Activated CD4-positive, alpha-beta T cell treated with anti-CD3 and anti-CD28 coated beads, Interleukin-2, amount 50 U/mL, for 24 hours (primary cell): ENCODE data around the gene LMBRD2.
"Not testable (repeated sequence)": the region's sequence is repeated elsewhere in the genome, so short reads cannot be mapped to it uniquely, and the experiment has no call there.

Experiments
- DNase-seq, 2 donors: peaks; one replicate each; pipeline ENCODE4 v3.0.0-alpha.2; 2020; ENCODE audit warnings: low read depth in 1 of 2, low spot score in 1 of 2

Gene LMBRD2

GRCh38 chr5:36162810-36163486 lies 11.3 kb upstream of the LMBRD2 start:
- DNase-seq: no peak

DNA sequence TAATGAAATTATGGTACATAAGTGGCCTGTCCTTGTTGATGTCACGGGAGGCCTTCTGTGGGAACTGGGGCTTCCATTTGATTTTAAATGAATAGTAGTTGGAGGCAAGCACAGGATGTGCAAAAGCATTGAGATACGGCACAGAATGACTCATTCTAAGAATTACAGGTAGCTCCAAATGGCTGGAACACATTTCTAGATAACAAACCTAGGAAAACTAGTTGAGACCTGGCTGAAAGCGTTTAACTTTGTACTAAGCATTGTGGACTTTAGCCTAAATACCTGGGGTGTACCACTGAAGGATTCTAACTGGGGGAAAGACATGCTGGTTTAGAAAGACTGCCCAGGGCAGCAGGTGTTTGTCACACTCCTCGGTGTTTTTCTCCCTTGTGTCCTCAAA lies 9.7 kb upstream of the LMBRD2 start:
- DNase-seq: no peak

- no peak for DNase-seq
These were observed 8.9 kb upstream of the LMBRD2 start for GRCh38 chr5:36160617-36161016.

- DNase-seq: no peak
These were observed 6.5 kb upstream of the LMBRD2 start for GRCh38 chr5:36158144-36158543.

DNA sequence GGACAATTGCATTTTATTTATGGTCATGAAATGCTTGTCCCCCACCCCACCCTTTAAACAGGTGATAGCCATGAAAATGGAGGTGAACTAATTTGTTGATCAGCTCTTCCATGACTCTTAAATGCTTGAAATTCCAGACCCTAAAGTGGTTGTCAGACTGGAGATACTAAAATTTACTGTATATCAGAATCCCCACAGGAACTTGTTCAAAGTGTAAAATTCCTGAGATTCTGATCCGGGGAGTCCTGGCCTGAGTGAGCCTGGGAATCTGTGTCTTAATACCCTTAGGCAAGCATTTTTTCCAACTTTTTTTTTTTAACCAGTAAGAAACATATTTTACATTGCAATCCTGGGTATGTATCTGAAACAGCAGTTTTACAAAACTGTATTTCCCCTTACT lies 4.9 kb upstream of the LMBRD2 start:
- no peak for DNase-seq

- DNase-seq: no peak
These were observed 4.5 kb upstream of the LMBRD2 start for GRCh38 chr5:36156121-36156601.

DNA sequence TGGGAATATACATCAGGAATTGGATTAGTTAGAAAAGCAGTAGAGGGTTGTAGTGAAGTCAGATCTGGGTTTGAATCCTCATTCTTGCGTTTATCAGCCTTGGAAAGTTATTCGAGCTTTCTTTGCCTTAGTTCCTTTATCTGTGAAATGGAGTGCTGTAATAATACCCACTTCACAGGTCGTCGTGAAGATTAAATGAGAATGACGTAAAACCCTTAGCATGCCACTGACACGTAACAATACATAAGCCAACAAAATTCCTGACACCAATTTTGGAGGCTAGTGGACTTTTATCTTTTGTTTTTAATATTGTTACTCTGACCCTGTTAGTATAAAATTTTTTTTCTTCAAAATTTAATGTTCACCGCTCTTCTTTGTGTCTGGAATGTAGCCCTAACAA lies 3.6 kb upstream of the LMBRD2 start:
- DNase-seq: no peak

DNA sequence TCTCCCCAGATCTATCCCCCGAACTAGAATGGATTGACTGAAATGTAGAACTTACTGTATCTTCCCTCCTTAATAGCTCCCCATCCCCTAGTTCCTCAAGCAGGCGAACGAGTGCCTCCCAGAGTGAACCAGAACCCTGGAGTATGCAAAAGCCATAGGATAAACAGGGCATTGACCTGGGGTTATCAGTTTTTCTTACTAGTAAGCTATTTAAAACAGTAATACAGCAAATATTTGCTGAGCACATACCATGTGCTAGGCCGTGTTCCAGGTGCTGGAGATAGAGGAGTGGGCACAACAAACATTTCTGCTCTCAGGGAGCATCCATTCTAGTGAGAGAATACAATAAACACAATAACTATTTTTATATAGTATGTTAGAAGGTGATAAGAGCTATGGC lies 2.0 kb upstream of the LMBRD2 start:
- DNase-seq: no peak

DNA sequence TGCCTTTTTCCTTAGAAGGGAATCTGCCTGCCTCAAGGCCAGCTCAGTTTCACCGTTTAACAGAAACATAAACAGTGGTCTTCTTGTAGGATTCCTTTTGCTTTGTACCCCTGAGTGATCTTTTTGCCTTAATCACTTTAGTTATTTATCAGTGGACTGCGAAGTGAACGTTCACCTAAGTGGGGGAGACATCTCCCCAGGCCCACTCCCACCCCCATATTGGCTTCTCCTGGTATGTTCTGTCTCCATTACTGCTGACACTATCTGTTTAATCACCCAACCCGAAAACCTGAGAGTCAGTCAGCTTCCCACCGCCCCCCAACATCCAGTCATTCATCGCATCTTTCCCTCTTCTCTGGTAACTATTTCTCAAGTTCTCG lies 1.6 kb upstream of the LMBRD2 start:
- no peak for DNase-seq

- DNase-seq: no peak
These were observed 924 bp upstream of the LMBRD2 start for GRCh38 chr5:36152324-36153297.

- DNase-seq: peak; percentile 8 to 34
These were observed 832 bp downstream of the LMBRD2 start for GRCh38 chr5:36150676-36151433.

DNA sequence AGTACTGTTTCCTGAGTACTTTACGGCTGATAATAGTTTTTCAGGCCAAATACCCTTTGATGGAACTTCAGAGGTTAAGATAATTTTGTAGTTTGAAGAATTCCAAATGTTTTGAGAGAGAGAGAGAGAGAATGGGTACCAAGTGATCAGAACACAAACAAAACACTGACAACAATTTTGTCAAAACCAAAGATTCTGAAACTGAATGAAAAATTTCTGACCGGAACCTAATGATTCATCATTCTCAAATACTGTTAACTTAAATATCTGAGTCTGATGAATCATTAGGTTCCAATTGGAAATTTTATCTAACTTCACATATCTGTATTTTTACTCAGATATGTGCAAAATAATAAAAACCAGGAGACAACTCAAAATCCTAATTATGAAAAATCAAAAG lies 4.0 kb downstream of the LMBRD2 start:
- no peak for DNase-seq

DNA sequence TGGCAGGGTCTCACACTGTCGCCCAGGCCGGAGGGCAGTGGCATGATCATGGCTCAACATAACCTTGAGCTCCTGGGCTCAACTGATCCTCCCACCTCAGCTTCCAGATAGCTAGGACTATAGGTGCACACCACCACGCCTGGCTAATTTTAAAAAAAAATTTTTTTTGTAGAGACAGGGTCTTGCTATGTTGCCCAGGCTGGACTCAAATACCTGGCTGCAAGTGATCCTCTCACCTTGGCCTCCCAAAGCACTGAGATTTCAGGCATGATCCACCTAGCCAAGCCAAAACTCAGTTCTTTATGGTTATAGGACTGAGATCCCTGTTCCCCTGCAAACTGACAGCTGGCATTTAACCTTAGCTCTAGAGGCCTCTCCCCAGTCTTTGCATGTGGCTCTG lies 5.3 kb downstream of the LMBRD2 start:
- no peak for DNase-seq

- no peak for DNase-seq
These were observed 6.4 kb downstream of the LMBRD2 start for GRCh38 chr5:36145311-36145710.

DNA sequence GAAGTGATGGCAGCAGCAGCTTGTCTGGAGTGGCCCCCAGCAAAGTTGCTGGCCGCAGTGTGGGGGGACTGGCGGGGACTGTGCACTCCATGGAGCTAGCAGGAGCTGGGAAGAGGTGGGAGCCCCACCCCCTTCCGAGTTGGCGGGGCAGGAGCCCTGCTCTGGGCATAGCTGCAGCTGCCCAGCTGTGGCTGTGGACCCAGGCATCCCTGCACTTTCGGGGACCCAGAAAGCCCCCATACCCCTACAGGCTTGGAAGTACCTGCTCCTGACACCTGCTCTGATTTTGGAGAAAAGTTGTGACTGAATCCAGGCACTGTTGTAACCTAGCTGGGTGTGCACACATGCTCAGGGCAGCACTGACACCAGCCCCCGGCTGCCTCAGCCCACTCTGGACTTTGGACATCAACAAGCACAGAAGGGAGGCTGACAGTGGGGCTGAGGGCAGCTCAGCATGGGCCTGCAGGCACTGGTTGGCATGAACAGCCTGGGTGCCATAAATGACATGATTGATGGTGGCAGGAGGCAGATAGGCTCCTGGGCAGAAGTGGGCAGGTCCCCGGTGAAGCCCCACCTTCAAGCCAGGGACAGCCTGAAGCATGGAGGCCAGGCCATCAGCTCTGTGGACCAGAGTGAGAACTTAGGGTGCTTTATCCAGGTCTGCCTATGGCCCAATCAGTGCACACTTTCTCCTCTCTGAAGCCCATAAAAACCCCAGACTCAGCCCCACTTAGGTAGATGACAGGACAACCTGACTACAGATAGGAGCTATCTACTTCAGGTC lies 12.6 kb downstream of the LMBRD2 start:
- no peak for DNase-seq

- no peak for DNase-seq
These were observed 15.1 kb downstream of the LMBRD2 start for GRCh38 chr5:36136581-36136980.

- DNase-seq: no peak
These were observed 15.7 kb downstream of the LMBRD2 start for GRCh38 chr5:36135988-36136387.

GRCh38 chr5:36133009-36133408 lies 18.7 kb downstream of the LMBRD2 start:
- not testable (repeated sequence) for DNase-seq

- DNase-seq: not testable (repeated sequence)
These were observed 22.0 kb downstream of the LMBRD2 start for GRCh38 chr5:36129666-36130065.

DNA sequence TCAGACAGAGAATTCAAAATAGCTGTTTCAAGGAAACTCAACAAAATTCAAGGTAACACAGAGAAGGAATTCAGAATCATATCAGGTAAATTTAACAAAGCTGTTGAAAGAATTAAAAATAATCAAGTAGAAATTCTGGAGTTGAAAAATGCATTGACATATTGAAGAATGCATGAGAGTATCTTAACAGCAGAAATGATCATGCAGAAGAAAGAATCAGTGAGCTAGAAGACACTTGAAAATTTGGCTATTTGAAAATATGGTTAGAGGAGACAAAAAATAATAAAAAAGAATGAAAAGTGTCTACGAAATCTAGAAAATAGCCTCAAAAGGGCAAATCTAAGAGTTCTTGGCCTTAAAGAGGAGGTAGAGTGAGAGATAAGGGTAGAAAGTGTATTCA lies 22.9 kb downstream of the LMBRD2 start:
- DNase-seq: no peak

- no peak for DNase-seq
These were observed 25.8 kb downstream of the LMBRD2 start for GRCh38 chr5:36125868-36126267.
